GM13977 (cell line): Measurements from ENCODE around the gene GTF2E1.
"Not testable (repeated sequence)": the region's sequence is repeated elsewhere in the genome, so short reads cannot be mapped to it uniquely, and the experiment has no call there.

Source experiments
- DNase-seq: peaks from one replicate; pipeline ENCODE4 v3.0.0; 2012; ENCODE audit warnings: low spot score
- CTCF ChIP-seq: IDR thresholded peaks from 2 replicates; pipeline ENCODE4 v1.5.1; 2012; ENCODE audit warnings: mild to moderate bottlenecking, control low read depth; ENCODE audit not compliant: insufficient read depth; ENCODE audit errors: extremely low read depth, missing control alignments
- in situ Hi-C: fragments of 300-500 bp; cut with MboI; formaldehyde crosslinking; loops from one replicate; pipeline ENCODE4 v1.12.0; 2022; ENCODE audit warnings: low sequenced_read_pairs, low pct_unique_long_range_greater_than_20kb, mixed read lengths, inconsistent platforms; ENCODE audit not compliant: unreplicated experiment

Gene GTF2E1

GRCh38 chr3:120710369-120710768, 32.2 kb upstream of the GTF2E1 start:
- no peak for DNase-seq
- TF ChIP-seq CTCF, result no peak
- in situ Hi-C loops, result no loop called here

- in situ Hi-C loops, result no loop called here
- TF ChIP-seq CTCF, result no peak
- no peak for DNase-seq
These were observed 29.3 kb upstream of the GTF2E1 start for GRCh38 chr3:120713262-120713661.

- in situ Hi-C loops, DNase-seq: not testable (repeated sequence)
These were observed 23.2 kb upstream of the GTF2E1 start for GRCh38 chr3:120719167-120719834.

DNA sequence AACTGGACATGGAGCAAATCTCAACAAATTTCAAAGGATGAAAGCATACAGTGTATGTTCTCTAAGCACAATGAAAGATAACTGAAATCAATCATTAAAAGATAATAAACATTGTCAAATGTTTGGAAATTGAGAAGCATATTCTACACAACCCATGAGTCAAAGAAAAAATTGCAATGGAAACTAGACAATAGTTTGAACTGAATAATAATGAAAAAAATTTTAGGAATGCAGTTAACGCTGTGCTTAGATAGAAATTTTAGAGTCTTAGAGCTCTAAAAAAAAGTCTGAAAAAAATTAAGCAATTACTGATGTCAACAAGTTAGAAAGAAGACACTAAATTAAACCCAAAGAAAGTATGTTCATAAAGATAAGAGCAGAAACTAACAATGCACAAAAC, 15.8 kb upstream of the GTF2E1 start:
- TF ChIP-seq CTCF, result no peak
- DNase-seq, result no peak
- in situ Hi-C loops, result no loop called here

DNA sequence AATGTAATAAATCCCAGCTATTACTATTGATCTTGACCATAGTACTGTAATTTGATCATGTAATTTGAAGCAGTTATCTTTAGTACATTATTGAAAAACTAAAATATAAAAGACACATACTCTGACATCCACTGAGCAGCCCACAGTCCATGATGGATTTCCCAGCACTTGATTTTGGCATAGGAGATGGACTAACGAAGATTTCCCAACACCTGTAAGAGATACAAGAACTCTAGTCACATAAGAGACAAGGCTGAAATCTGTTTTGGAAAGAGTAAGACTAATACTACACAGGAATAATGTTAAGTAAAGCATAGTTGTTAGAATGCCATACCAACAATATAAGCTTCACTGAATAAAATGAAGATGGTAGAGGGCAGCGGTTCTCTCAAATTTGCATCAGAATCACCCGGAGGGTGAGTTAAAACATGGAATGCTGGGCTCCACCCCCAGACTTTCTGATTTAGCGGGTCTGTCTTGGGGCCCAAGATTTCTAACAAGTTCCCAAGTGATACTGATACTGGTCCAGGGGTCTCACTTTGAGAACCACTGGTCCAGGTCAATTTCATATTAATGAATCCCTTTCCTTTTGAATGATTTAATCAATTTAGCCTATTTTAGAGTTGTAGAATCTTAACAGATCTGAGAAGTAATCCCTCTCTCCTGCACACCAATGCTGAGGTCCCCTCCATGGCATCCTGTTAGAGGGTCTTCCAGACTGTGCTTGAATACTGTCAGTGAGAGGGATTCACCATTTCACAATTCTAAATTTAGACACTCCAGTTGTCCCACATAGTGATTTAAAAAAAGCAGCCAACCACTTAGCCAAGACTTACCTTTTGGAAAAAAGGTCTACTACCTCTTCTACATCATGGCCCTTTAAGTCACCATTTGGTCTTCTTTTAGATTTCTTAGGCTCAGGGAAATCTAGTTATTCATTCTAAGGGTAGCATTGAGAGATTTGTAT, 11.7 kb upstream of the GTF2E1 start:
- no peak for TF ChIP-seq CTCF
- in situ Hi-C loops, result no loop called here
- no peak for DNase-seq

- in situ Hi-C loops, DNase-seq: not testable (repeated sequence)
These were observed 4.5 kb upstream of the GTF2E1 start for GRCh38 chr3:120738006-120738405.

DNA sequence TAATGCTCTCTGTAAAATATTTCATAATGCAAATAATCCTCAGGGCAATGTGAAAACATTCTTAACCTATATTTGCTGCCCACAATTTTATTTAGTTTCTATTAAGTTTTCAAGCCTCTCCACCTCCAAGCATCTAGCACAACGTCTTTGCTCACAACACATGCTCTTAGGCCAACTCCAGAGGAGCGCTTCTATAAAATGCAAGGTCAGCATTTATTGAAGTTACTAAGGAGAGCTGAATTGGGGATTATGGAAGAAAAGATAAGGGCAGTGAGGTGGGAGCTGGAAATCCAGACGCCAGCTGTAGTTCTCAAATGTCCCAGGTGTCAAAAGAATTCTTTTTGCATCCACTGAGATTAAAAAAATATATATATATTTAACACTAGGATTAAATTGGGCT, 1.2 kb upstream of the GTF2E1 start:
- no peak for DNase-seq
- TF ChIP-seq CTCF, result no peak
- in situ Hi-C loops, result no loop called here
